K562 (cell line): ENCODE data around the gene KRTAP21-2. TPM values are rescaled to one million over a fixed set of nuclear protein-coding genes. Genes with fewer than 3 reads are reported as not detected.

ENCODE experiments used
- ATAC-seq: fragments of 200-7000 bp; cut with Tn5 transposase; 3 replicates; pipeline ENCODE4 v1.9.1; 2020; ENCODE audit warnings: moderate library complexity
- BruUV-seq: library from RNA; stranded (reverse); fragments of 400-500 nt; replicated peaks from 2 replicates; lab custom pipeline; 2021; lab: Mats Ljungman, UMichigan
- CTCF ChIA-PET: fragments of 300-600 bp; formaldehyde crosslinking; extraction: SDS; loops from one replicate; lab custom pipeline; 2021; ENCODE audit warnings: low intra/inter-chr PET ratio; lab: Yijun Ruan, JAX
- POLR2A ChIA-PET: fragments of 300-600, 350-650 bp; sonication (Branson Sonifier 250); formaldehyde crosslinking; extraction: SDS; loops from one replicate; lab custom pipeline; 2021; ENCODE audit warnings: antibody characterized with exemption, inconsistent platforms; lab: Yijun Ruan, JAX
- DNase-seq, 4 experiments: peaks; one replicate each; pipeline versions ENCODE4 v3.0.0 to v3.0.0-alpha.2; 2011 to 2018; ENCODE audit warnings: low spot score in 3 of 4, mixed read lengths in 3 of 4; ENCODE audit errors: extremely low read depth in 1 of 4
- FAIRE-seq: peaks from 2 replicates; lab custom pipeline; 2011; peaks lifted over from hg19 to GRCh38; lab: Jason Lieb, UNC
- H2AFZ ChIP-seq: 2 replicates; pipeline ENCODE4 v1.6.0; 2011; ENCODE audit warnings: low read depth, low read length, control low read depth, inconsistent platforms
- H3K27ac ChIP-seq: fragments of 200-600 bp; 3 replicates; pipeline ENCODE4 v1.8.0; 2011; ENCODE audit warnings: low read depth, mild to moderate bottlenecking, control low read depth, inconsistent platforms, low read length, moderate library complexity, mixed read lengths; ENCODE audit errors: extremely low read depth
- H3K27me3 ChIP-seq, 2 experiments: fragments of 300-600 bp in 1 of 2; 2 replicates in 1 of 2; 3 replicates in 1 of 2; pipeline versions ENCODE4 v1.6.0 to v1.8.0; 2011; ENCODE audit warnings: inconsistent platforms in 2 of 2, low read length in 2 of 2, mild to moderate bottlenecking in 1 of 2, mixed read lengths in 1 of 2, moderate library complexity in 1 of 2; ENCODE audit not compliant: control insufficient read depth in 2 of 2, insufficient read depth in 2 of 2
- H3K36me3 ChIP-seq: fragments of 300-600 bp; 3 replicates; pipeline ENCODE4 v1.8.0; 2011; ENCODE audit warnings: mild to moderate bottlenecking, low read length, inconsistent platforms; ENCODE audit not compliant: control insufficient read depth, insufficient read depth
- H3K4me1 ChIP-seq, 2 experiments: fragments of 200-600 bp in 1 of 2; replicated peaks in 1 of 2; 2 replicates in 1 of 2; 3 replicates in 1 of 2; pipeline versions ENCODE4 v1.5.1 to v1.8.0; 2011; ENCODE audit warnings: inconsistent platforms in 2 of 2, low read length in 2 of 2, mild to moderate bottlenecking in 1 of 2, mixed read lengths in 1 of 2, moderate library complexity in 1 of 2; ENCODE audit not compliant: control insufficient read depth in 2 of 2, insufficient read depth in 2 of 2
- H3K4me2 ChIP-seq: 2 replicates; pipeline ENCODE4 v1.6.1; 2011; ENCODE audit warnings: low read length, control low read depth, inconsistent platforms, mixed read lengths; ENCODE audit not compliant: insufficient read depth
- H3K4me3 ChIP-seq: fragments of 200-600 bp; sonication (generic), shearing (Covaris generic); 2 replicates; pipeline ENCODE4 v1.5.1; 2016; ENCODE audit warnings: control low read depth, inconsistent platforms
- H3K79me2 ChIP-seq: fragments of 200-600 bp; 3 replicates; pipeline ENCODE4 v1.8.0; 2011; ENCODE audit warnings: low read length, inconsistent platforms; ENCODE audit not compliant: control insufficient read depth, insufficient read depth
- H3K9ac ChIP-seq, 2 experiments: 2 replicates each; pipeline versions ENCODE4 v1.6.0 to v1.6.1; 2011; ENCODE audit warnings: low read depth in 2 of 2, low read length in 2 of 2, control low read depth in 1 of 2, inconsistent platforms in 1 of 2, mild to moderate bottlenecking in 1 of 2, mixed read lengths in 1 of 2; ENCODE audit not compliant: insufficient read depth in 1 of 2
- H3K9me1 ChIP-seq: one replicate; pipeline ENCODE4 v1.6.0; 2011; ENCODE audit warnings: inconsistent platforms, mild to moderate bottlenecking, low read length, moderate library complexity; ENCODE audit not compliant: control insufficient read depth, insufficient read depth
- H3K9me3 ChIP-seq: replicated peaks from 2 replicates; pipeline ENCODE4 v1.5.1; 2011; ENCODE audit warnings: low read depth, low read length, inconsistent platforms; ENCODE audit not compliant: control insufficient read depth, insufficient read depth
- H4K20me1 ChIP-seq: replicated peaks from 2 replicates; pipeline ENCODE4 v1.6.1; 2011; ENCODE audit warnings: low read length, inconsistent platforms, mixed read lengths; ENCODE audit not compliant: control insufficient read depth, insufficient read depth
- ETV5 ChIP-seq: sonication (generic); formaldehyde crosslinking; IDR thresholded peaks from 2 replicates; pipeline ENCODE4 v1.4.0; 2020; ENCODE audit warnings: low read depth, mild to moderate bottlenecking, missing genetic modification reagents
- GTF2A2 ChIP-seq: IDR thresholded peaks from 2 replicates; pipeline ENCODE4 v1.6.1; 2016; ENCODE audit warnings: mild to moderate bottlenecking, missing genetic modification characterization, missing compliant biosample characterization
- HMGN3 ChIP-seq: IDR thresholded peaks from 2 replicates; pipeline ENCODE4 v1.6.1; 2011; ENCODE audit warnings: borderline replicate concordance, low read depth, mild to moderate bottlenecking, mixed read lengths, low read length; ENCODE audit not compliant: insufficient read length; ENCODE audit errors: extremely low read depth
- NFE2L1 ChIP-seq: fragments of 450-650 bp; IDR thresholded peaks from 2 replicates; pipeline ENCODE4 v1.6.1; 2016; ENCODE audit warnings: missing genetic modification characterization, low read depth, mild to moderate bottlenecking, missing compliant biosample characterization, moderate library complexity, borderline replicate concordance
- ZNF121 ChIP-seq: sonication (generic); formaldehyde crosslinking; conservative IDR thresholded peaks from 2 replicates; pipeline ENCODE4 v1.8.0; 2022; ENCODE audit warnings: missing genetic modification reagents
- ZNF146 ChIP-seq: IDR thresholded peaks from one replicate; pipeline ENCODE4 v1.6.1; 2018; ENCODE audit warnings: missing compliant biosample characterization; ENCODE audit not compliant: unreplicated experiment
- ZNF707 ChIP-seq: fragments of 250-450 bp; sonication (Bioruptor Pico); conservative IDR thresholded peaks from 2 replicates; pipeline ENCODE4 v1.8.0; 2022; ENCODE audit warnings: inconsistent platforms, mild to moderate bottlenecking, moderate library complexity
- WGBS: fragments of 100-300 bp; shearing (Covaris generic); methylation state at CpG from one replicate; pipeline ENCODE4 v1.1.6; 2016; ENCODE audit warnings: low coverage, mixed read lengths; ENCODE audit not compliant: insufficient coverage; ENCODE audit errors: missing lambda C conversion rate; 5-methylcytosine and 5-hydroxymethylcytosine counted together
- in situ Hi-C: fragments of 300-500 bp; cut with MboI; formaldehyde crosslinking; loops from 4 replicates; pipeline ENCODE4 v1.15.0; 2018; ENCODE audit warnings: inconsistent platforms, mixed read lengths
- intact Hi-C: fragments of 100-400 bp; cut with micrococcal nuclease; formaldehyde crosslinking; loops from 2 replicates; pipeline ENCODE4 v1.14.2; 2022
- polyA plus RNA-seq, 8 experiments: library from polyadenylated mRNA; depleted of rRNA in 4 of 8; stranded (reverse) in 5 of 8; unstranded in 3 of 8; fragments of >200 nt; fragmentation: Nextera tagmentation in 2 of 8; fragmentation: Illumina TruSeq in 1 of 8; extraction: Ambion mirVana in 2 of 8; extraction: Trizol in 1 of 8; gene quantifications; 2 replicates each; pipeline versions ENCODE4 v1.2.1 to v1.2.3, GENCODE V29; 2011 to 2014; ENCODE audit warnings: inconsistent platforms in 1 of 8, missing spikeins in 1 of 8
- total RNA-seq, 7 experiments: library from RNA; depleted of rRNA in 6 of 7; stranded (reverse); fragments of >200 nt in 6 of 7; fragmentation: Illumina TruSeq in 2 of 7; extraction: Trizol in 2 of 7; gene quantifications; 2 replicates each; pipeline versions ENCODE4 v1.2.1 to v1.2.3, GENCODE V29; 2011 to 2021; ENCODE audit warnings: low replicate concordance in 1 of 7
- TF ChIP-seq, protein P1 (sequence below), 2 experiments: fragments of 450-650 bp in 1 of 2; sonication (generic) in 1 of 2; formaldehyde crosslinking; conservative IDR thresholded peaks; 2 replicates each; pipeline versions ENCODE4 v1.4.0 to v1.8.1; 2020 to 2022; ENCODE audit warnings: mild to moderate bottlenecking in 1 of 2, missing genetic modification reagents in 1 of 2
- TF ChIP-seq, protein P2 (sequence below): fragments of 450-650 bp; IDR thresholded peaks from 2 replicates; pipeline ENCODE4 v1.6.1; 2016; ENCODE audit warnings: mild to moderate bottlenecking
- TF ChIP-seq, protein P3 (sequence below): sonication (generic); formaldehyde crosslinking; IDR thresholded peaks from 2 replicates; pipeline ENCODE4 v1.8.1; 2023; ENCODE audit warnings: missing genetic modification reagents, mild to moderate bottlenecking, borderline replicate concordance

Gene KRTAP21-2
- total and polyA plus RNA-seq, 9 of the 15 experiments (the other 6 are each of a cell fraction or from before 2014, with no cell fraction given), result not detected

DNA sequence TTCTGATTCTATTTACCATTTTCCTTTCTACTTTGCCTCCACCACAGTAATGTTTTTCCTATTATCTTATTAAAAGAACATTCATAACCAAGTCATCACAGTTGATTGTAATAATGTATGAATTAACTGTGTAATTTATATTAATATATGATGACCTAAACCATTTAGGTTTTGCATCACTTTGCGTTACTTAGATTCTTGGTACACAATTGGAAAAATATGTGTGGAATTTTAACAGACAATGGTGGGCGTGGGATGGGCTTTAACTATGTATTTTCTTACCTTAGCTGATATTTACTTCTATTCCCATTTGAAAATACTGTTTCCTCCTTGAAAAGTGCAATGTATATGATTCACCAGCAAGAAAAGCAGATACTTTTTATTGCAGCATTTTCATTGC lies 32.1 kb downstream of the KRTAP21-2 start:
- ATAC-seq (no peak), DNase-seq (no peak)
- TF ChIP-seq, protein P1, sequence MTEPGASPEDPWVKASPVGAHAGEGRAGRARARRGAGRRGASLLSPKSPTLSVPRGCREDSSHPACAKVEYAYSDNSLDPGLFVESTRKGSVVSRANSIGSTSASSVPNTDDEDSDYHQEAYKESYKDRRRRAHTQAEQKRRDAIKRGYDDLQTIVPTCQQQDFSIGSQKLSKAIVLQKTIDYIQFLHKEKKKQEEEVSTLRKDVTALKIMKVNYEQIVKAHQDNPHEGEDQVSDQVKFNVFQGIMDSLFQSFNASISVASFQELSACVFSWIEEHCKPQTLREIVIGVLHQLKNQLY (CRISPR knock-in tag; conservative IDR thresholded peaks at IDR 0.05), result no peak
- TF ChIP-seq ETV5 (CRISPR knock-in tag), result no peak
- TF ChIP-seq GTF2A2 (tag), result no peak
- TF ChIP-seq, protein P2, sequence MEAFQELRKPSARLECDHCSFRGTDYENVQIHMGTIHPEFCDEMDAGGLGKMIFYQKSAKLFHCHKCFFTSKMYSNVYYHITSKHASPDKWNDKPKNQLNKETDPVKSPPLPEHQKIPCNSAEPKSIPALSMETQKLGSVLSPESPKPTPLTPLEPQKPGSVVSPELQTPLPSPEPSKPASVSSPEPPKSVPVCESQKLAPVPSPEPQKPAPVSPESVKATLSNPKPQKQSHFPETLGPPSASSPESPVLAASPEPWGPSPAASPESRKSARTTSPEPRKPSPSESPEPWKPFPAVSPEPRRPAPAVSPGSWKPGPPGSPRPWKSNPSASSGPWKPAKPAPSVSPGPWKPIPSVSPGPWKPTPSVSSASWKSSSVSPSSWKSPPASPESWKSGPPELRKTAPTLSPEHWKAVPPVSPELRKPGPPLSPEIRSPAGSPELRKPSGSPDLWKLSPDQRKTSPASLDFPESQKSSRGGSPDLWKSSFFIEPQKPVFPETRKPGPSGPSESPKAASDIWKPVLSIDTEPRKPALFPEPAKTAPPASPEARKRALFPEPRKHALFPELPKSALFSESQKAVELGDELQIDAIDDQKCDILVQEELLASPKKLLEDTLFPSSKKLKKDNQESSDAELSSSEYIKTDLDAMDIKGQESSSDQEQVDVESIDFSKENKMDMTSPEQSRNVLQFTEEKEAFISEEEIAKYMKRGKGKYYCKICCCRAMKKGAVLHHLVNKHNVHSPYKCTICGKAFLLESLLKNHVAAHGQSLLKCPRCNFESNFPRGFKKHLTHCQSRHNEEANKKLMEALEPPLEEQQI, result no peak
- TF ChIP-seq, protein P3, sequence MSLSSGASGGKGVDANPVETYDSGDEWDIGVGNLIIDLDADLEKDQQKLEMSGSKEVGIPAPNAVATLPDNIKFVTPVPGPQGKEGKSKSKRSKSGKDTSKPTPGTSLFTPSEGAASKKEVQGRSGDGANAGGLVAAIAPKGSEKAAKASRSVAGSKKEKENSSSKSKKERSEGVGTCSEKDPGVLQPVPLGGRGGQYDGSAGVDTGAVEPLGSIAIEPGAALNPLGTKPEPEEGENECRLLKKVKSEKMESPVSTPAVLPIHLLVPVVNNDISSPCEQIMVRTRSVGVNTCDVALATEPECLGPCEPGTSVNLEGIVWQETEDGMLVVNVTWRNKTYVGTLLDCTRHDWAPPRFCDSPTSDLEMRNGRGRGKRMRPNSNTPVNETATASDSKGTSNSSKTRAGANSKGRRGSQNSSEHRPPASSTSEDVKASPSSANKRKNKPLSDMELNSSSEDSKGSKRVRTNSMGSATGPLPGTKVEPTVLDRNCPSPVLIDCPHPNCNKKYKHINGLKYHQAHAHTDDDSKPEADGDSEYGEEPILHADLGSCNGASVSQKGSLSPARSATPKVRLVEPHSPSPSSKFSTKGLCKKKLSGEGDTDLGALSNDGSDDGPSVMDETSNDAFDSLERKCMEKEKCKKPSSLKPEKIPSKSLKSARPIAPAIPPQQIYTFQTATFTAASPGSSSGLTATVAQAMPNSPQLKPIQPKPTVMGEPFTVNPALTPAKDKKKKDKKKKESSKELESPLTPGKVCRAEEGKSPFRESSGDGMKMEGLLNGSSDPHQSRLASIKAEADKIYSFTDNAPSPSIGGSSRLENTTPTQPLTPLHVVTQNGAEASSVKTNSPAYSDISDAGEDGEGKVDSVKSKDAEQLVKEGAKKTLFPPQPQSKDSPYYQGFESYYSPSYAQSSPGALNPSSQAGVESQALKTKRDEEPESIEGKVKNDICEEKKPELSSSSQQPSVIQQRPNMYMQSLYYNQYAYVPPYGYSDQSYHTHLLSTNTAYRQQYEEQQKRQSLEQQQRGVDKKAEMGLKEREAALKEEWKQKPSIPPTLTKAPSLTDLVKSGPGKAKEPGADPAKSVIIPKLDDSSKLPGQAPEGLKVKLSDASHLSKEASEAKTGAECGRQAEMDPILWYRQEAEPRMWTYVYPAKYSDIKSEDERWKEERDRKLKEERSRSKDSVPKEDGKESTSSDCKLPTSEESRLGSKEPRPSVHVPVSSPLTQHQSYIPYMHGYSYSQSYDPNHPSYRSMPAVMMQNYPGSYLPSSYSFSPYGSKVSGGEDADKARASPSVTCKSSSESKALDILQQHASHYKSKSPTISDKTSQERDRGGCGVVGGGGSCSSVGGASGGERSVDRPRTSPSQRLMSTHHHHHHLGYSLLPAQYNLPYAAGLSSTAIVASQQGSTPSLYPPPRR (CRISPR knock-in tag), result no peak
- TF ChIP-seq HMGN3, result no peak
- no peak for TF ChIP-seq NFE2L1 (tag)
- TF ChIP-seq ZNF121, result no peak
- no peak for TF ChIP-seq ZNF146
- TF ChIP-seq ZNF707 (CRISPR knock-in tag), result no peak

More for the DNA sequence above, 32.1 kb downstream of the KRTAP21-2 start:
- Histone ChIP-seq H3K9me1 (no peaks in the 10 kb centered on the region), H2AFZ (no peak overlapping the region), H3K27me3 (no peaks in the 10 kb centered on the region), H3K4me3 (no peak overlapping the region), H3K36me3 (no peaks in the 10 kb centered on the region), H3K4me1 (no peaks in the 10 kb centered on the region), H3K27ac (no peak overlapping the region), H3K9ac (no peak overlapping the region), H4K20me1 (no peaks in the 10 kb centered on the region), H3K9me3 (no peaks in the 10 kb centered on the region), H3K79me2 (no peaks in the 10 kb centered on the region), H3K4me2 (no peak overlapping the region)
- intact Hi-C loops, result no loop called here
- WGBS, result 0% methylated on average over 2 of the region's 2 CpGs
- CTCF ChIA-PET, result no interaction called here
- POLR2A ChIA-PET, result no interaction called here
- no peak for FAIRE-seq
- in situ Hi-C loops, result no loop called here
- no TSS peak for BruUV-seq
